Epithelial cell of proximal tubule (primary cell): Measurements from ENCODE around the gene FOLR1. TPM values are rescaled to one million over a fixed set of nuclear protein-coding genes. Genes with fewer than 3 reads are reported as not detected.

ENCODE experiments used
- DNase-seq: peaks from one replicate; pipeline ENCODE4 v3.0.0-alpha.2; 2011; ENCODE audit warnings: low read depth
- H3K4me3 ChIP-seq: 2 replicates; pipeline ENCODE4 v1.5.1; 2011; ENCODE audit warnings: low read depth, mild to moderate bottlenecking, low read length
- total RNA-seq: library from RNA; depleted of rRNA; stranded (reverse); fragments of >200 nt; gene quantifications from 2 replicates; pipeline ENCODE4 v1.2.3, GENCODE V29; 2015
- TF ChIP-seq, protein P1 (sequence below): conservative IDR thresholded peaks from 2 replicates; pipeline ENCODE4 v1.5.1; 2012; ENCODE audit warnings: low read depth, mild to moderate bottlenecking, low read length

Gene FOLR1
- total RNA-seq, 1 donor from 2014 or later = 12.3 TPM

DNA sequence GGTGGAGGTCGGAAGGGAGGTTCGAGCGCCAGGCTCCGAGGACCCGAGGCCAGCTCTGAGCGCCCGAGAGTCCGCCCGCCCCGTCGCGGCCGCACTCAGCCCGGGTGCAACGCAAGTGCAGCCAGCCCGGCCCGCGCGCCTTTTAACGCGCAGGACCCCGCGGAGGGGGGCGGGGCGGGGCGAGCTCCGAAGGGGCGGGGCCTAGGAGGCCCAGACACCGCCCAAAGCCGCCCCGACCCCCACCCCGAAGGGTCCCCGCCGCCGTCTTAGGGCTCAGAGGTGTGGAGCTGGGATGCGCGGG, 52.1 kb downstream of the FOLR1 start, which contains the start of gene PHOX2A:
TSS of gene PHOX2A (minus strand) at position 117 of the 301 bp plus-strand sequence. CDS start 172 bp downstream, outside the sequence.
- H3K4me3 ChIP-seq = no peak within 1 kb of the TSS
- no peak for DNase-seq
- TF ChIP-seq, protein P1, sequence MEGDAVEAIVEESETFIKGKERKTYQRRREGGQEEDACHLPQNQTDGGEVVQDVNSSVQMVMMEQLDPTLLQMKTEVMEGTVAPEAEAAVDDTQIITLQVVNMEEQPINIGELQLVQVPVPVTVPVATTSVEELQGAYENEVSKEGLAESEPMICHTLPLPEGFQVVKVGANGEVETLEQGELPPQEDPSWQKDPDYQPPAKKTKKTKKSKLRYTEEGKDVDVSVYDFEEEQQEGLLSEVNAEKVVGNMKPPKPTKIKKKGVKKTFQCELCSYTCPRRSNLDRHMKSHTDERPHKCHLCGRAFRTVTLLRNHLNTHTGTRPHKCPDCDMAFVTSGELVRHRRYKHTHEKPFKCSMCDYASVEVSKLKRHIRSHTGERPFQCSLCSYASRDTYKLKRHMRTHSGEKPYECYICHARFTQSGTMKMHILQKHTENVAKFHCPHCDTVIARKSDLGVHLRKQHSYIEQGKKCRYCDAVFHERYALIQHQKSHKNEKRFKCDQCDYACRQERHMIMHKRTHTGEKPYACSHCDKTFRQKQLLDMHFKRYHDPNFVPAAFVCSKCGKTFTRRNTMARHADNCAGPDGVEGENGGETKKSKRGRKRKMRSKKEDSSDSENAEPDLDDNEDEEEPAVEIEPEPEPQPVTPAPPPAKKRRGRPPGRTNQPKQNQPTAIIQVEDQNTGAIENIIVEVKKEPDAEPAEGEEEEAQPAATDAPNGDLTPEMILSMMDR = no peak

DNA sequence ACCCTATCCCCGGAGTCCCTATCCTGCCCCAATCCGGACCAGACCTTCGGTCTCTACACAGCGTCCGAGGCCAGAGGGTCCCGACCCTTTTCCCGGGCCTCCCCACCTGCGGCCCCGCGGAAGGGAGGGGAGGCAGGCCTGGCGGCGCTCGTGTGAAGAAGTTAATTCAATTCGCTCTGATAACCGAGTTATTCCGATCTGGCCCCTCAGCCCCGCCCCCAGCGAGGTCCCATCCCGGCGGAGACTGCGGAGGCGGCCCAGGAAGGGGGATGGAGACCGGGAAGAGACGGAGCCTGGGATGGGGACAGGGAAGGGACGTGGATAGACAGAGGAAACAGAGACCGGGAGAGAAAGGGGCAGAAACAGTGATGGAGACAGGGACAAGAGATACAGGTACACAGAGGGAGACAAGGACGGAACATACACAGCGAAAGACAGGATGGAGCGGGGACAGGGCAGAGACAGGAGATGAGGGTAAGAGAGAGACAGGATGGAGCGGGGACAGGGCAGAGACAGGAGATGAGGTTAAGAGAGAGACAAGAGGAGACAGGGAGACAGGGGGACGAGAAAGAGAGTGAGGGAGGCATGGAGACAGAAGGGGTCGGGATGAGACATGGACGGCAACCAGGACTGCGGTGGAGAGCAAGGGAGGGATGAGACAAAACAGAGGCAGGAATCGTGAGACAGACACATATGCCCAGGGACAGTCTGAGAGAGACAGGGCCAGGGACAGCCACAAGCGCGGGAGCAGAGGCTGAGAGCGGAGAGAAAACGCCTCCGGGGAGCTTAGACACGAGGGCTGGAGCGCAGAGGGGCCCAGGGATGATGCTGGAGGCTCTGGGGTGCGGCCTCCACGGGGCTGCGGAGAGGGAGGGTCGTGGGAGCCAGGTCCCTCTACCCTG, 52.7 kb downstream of the FOLR1 start:
- TF ChIP-seq, protein P1 = no peak
- no peak for DNase-seq
- no peak overlapping the region for H3K4me3 ChIP-seq

DNA sequence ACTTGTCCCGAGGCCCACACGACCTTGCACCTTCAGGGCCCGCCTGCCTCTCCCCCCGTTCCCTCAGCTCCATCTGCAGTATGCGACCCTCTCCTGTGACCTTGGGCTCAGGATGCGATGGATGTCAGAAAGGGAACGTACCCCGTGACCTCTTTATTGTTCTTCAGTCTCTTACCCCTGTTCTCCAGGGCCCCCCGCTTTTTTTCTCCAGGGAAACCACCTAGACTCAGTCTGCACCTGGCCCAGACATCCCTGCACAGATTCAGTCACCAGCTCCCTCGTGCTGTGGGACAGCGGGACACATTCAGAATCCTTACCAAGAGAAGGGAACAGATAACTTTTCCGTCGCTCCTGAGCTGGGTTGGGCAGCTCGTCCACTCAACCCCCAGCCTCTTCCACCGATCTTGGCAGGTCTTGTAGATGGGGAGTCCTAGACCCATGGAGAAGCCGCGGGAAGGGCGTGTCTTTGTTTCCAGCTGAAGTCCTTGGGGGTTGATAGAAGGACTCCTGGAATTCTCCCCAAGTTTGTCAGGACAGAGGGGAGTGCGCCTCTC, 53.4 kb downstream of the FOLR1 start:
- no peak overlapping the region for H3K4me3 ChIP-seq
- TF ChIP-seq, protein P1 = no peak
- no peak for DNase-seq

Other genes starting within 250 kb of the FOLR1 start
- 1.0 and 1.7 TPM in 2 replicates for gene IL18BP, start 193.2 kb upstream of the FOLR1 start, total RNA-seq
- gene NUMA1, start 111.6 kb upstream of the FOLR1 start, total RNA-seq = 116 TPM in 2 replicates
- 3.7 and 6.7 TPM in 2 replicates for gene LRRC51, start 111.3 kb upstream of the FOLR1 start, total RNA-seq
- 149 and 156 TPM in 2 replicates for gene LAMTOR1, start 88.8 kb upstream of the FOLR1 start, total RNA-seq
- gene TOMT, start 86.2 kb upstream of the FOLR1 start, total RNA-seq = not detected in 2 replicates
- 66.6 and 87.4 TPM in 2 replicates for gene ANAPC15, start 79.4 kb upstream of the FOLR1 start, total RNA-seq
- 0.65 TPM in 1 of 2 replicates, not detected in the other for gene FOLR3, start 56.4 kb upstream of the FOLR1 start, total RNA-seq
- gene FOLR2, start 24.7 kb downstream of the FOLR1 start, total RNA-seq = not detected in 2 replicates
- 66.5 and 73.2 TPM in 2 replicates for gene INPPL1, start 32.6 kb downstream of the FOLR1 start, total RNA-seq
- not detected in 2 replicates for gene PHOX2A, start 52.0 kb downstream of the FOLR1 start, total RNA-seq
- 28.6 and 38.8 TPM in 2 replicates for gene CLPB, start 242.4 kb downstream of the FOLR1 start, total RNA-seq